Measurements from ENCODE around the gene TNMD. TPM values are rescaled to one million over a fixed set of nuclear protein-coding genes. Genes with fewer than 3 reads are reported as not detected.

TNMD gene
- total RNA-seq, 1 donor from 2014 or later: not detected

DNA sequence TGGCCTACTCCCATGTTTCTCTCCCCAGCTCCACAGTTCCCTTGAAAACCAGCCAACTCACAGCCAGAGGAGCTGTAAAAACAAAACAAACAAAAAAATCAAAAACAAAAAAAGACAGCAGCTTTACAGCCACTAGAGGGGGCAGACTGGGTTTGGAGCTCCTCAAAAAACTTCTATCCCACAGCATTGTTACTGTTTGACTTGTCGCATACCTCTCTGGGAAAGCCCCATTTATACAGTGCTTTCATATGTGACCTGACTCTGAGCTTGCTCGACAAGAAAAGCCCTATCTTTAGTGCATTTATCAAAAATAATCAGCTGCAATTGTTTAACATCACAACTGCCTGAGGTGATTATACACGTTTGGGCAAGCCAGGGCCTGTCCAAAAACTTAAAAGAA lies 30.3 kb downstream of the TNMD start:
- H3K9me3 Mint-ChIP-seq: no peaks in the 10 kb centered on the region
- H3K4me1 Mint-ChIP-seq (ENCODE audit: low read depth): no peaks in the 10 kb centered on the region
- no peak overlapping the region for H3K27ac Mint-ChIP-seq
- H3K27me3 Mint-ChIP-seq (ENCODE audit: low read depth): peaks cover 13% of the 10 kb centered on the region
- DNase-seq (ENCODE audit: low spot score): no peak
- no peak overlapping the region for H3K4me3 Mint-ChIP-seq (ENCODE audit: low read depth)
- intact Hi-C loops (cut with micrococcal nuclease): no loop called here
- H3K36me3 Mint-ChIP-seq (ENCODE audit: low read depth): no peaks in the 10 kb centered on the region

DNA sequence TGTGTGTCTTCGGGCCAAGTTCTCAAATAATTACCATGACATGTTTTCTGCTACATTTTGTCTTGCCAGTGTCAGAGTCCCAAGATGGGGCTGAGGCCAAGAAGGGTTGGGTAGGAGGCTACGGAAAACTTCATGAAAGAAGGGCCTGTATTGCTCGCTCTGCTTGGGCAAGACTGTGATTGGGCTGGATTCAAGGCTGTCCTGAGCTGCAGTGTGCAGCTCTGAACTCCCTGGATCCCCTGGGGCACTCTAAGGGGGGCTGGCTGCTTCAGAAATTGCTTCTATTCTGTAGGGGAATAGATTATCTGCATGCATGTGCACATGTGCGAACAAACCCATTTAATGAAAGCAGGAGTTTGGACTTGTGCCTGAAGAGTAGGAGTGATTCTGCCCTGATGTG lies 38.3 kb downstream of the TNMD start:
- no peak overlapping the region for H3K4me3 Mint-ChIP-seq (ENCODE audit: low read depth)
- H3K9me3 Mint-ChIP-seq: no peaks in the 10 kb centered on the region
- peaks cover 9% of the 10 kb centered on the region for H3K4me1 Mint-ChIP-seq (ENCODE audit: low read depth)
- no peak overlapping the region for H3K27ac Mint-ChIP-seq
- intact Hi-C loops (cut with micrococcal nuclease): no loop called here
- no peak for DNase-seq (ENCODE audit: low spot score)
- H3K27me3 Mint-ChIP-seq (ENCODE audit: low read depth): peaks cover 8% of the 10 kb centered on the region
- no peaks in the 10 kb centered on the region for H3K36me3 Mint-ChIP-seq (ENCODE audit: low read depth)

GRCh38 chrX:100625985-100626491 lies 41.3 kb downstream of the TNMD start:
- intact Hi-C loops (cut with micrococcal nuclease): no loop called here

GRCh38 chrX:100635040-100635439 lies 50.3 kb downstream of the TNMD start:
- H3K36me3 Mint-ChIP-seq (ENCODE audit: low read depth): no peaks in the 10 kb centered on the region
- intact Hi-C loops (cut with micrococcal nuclease): no loop called here

More at GRCh38 chrX:100625985-100626491, 41.3 kb downstream of the TNMD start:
- Mint-ChIP-seq H3K27me3 (ENCODE audit: low read depth) (peaks cover 19% of the 10 kb centered on the region), H3K9me3 (no peaks in the 10 kb centered on the region), H3K36me3 (ENCODE audit: low read depth) (no peaks in the 10 kb centered on the region), H3K27ac (no peak overlapping the region), H3K4me1 (ENCODE audit: low read depth) (peaks cover 9% of the 10 kb centered on the region), H3K4me3 (ENCODE audit: low read depth) (no peak overlapping the region)
- DNase-seq (ENCODE audit: low spot score): no peak

GRCh38 chrX:100635989-100636320 lies 51.2 kb downstream of the TNMD start:
- Mint-ChIP-seq H3K27ac (no peak overlapping the region), H3K4me3 (ENCODE audit: low read depth) (no peak overlapping the region)

More at GRCh38 chrX:100635040-100635439, 50.3 kb downstream of the TNMD start:
- Mint-ChIP-seq H3K4me1 (ENCODE audit: low read depth) (peaks cover 4% of the 10 kb centered on the region), H3K27me3 (ENCODE audit: low read depth) (peaks cover 37% of the 10 kb centered on the region), H3K27ac (no peak overlapping the region), H3K4me3 (ENCODE audit: low read depth) (no peak overlapping the region), H3K9me3 (no peaks in the 10 kb centered on the region)
- DNase-seq (ENCODE audit: low spot score): no peak

GRCh38 chrX:100636321-100636991 lies 51.7 kb downstream of the TNMD start, which contains the start of gene TSPAN6:
TSPAN6 (minus strand) TSS chrX:100636806; CDS start chrX:100636694, 112 bp downstream.
- Mint-ChIP-seq H3K36me3 (ENCODE audit: low read depth) (no peaks in the 10 kb centered on the region), H3K4me3 (ENCODE audit: low read depth) (peak within 1 kb of the TSS; percentile 84), H3K27ac (no peak within 1 kb of the TSS), H3K27me3 (ENCODE audit: low read depth) (peaks cover 33% of the 10 kb centered on the region), H3K9me3 (no peaks in the 10 kb centered on the region), H3K4me1 (ENCODE audit: low read depth) (peaks cover 4% of the 10 kb centered on the region)
- DNase-seq (ENCODE audit: low spot score): peak; percentile 43
- intact Hi-C loops (cut with micrococcal nuclease): loop anchor here (2.0 kb wide), 1 partner anchor 124 kb away; no protein-coding TSS in a partner anchor

More at GRCh38 chrX:100635989-100636320, 51.2 kb downstream of the TNMD start:
- intact Hi-C loops (cut with micrococcal nuclease): loop anchor here (2.0 kb wide), 1 partner anchor 123 kb away; no protein-coding TSS in a partner anchor
- peaks cover 33% of the 10 kb centered on the region for H3K27me3 Mint-ChIP-seq (ENCODE audit: low read depth)
- H3K9me3 Mint-ChIP-seq: no peaks in the 10 kb centered on the region
- H3K36me3 Mint-ChIP-seq (ENCODE audit: low read depth): no peaks in the 10 kb centered on the region
- no peak for DNase-seq (ENCODE audit: low spot score)
- peaks cover 4% of the 10 kb centered on the region for H3K4me1 Mint-ChIP-seq (ENCODE audit: low read depth)

DNA sequence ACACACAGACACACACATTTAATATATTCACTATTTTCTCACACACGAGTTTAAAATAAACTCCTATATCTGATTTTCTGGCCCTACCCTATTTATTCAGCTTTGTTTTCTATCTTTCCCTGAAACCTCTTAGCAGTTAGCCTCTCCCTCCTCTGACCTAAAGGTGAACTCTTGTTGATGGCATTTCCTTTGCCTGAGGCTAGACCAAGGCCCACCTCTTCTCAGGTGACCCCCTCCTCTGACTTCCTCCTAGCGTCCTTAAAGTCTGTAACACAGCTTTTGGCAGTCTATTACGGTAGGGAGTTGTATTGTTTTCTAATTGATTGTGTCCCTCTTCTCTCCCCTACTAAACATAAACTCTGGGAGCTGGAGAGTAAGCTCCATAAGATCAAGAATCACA lies 57.6 kb downstream of the TNMD start:
- no peak for DNase-seq (ENCODE audit: low spot score)
- Mint-ChIP-seq H3K27me3 (ENCODE audit: low read depth) (peaks cover 17% of the 10 kb centered on the region), H3K4me1 (ENCODE audit: low read depth) (no peaks in the 10 kb centered on the region), H3K9me3 (no peaks in the 10 kb centered on the region), H3K4me3 (ENCODE audit: low read depth) (no peak overlapping the region), H3K36me3 (ENCODE audit: low read depth) (no peaks in the 10 kb centered on the region), H3K27ac (no peak overlapping the region)
- intact Hi-C loops (cut with micrococcal nuclease): no loop called here

GRCh38 chrX:100643212-100643611 lies 58.5 kb downstream of the TNMD start:
- Mint-ChIP-seq H3K27me3 (ENCODE audit: low read depth) (peaks cover 13% of the 10 kb centered on the region), H3K36me3 (ENCODE audit: low read depth) (no peaks in the 10 kb centered on the region)
- intact Hi-C loops (cut with micrococcal nuclease): no loop called here

DNA sequence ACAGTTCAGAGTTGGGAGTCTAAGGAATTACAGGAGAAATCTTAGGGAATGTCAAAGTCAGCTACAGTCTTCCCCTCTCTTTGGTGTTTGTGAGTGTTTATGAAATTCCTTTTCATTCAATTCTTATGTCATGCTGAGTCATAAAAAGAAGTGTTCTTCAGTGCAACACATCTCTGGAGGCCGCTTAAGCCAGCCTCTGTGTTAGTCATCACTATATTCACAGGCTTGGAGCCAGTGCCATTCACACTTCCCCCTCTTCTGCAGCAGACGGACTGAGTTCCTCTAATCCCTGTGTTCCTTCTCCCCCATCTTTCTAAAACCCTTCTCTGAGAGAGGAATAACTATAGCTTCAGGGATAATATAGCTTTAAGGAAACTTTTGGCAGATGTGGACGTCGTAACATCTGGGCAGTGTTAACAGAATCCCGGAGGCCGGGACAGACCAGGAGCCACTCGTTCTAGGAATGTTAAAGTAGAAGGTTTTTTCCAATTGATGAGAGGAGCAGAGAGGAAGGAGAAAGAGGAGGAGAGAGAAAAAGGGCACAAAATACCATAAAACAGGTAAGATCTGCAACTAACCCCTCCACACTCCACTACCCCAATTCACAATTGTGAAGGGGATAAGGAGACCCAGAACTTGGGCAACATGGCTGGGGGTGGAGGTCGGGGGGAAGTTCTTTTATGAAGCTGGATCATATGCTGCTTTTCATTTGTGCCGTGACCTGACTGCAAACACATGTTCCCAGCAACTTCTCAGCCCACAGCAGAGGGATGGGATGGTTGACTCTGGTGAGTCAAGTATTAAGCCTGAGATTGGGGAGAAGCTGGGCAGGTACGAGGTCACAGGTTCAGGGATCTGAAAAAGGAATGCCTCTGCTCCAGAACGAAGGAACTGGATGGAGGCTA lies 59.5 kb downstream of the TNMD start, which contains the start of gene SRPX2:
SRPX2 (plus strand) TSS at position 244 of the 905 bp plus-strand sequence. CDS start 2,124 bp downstream, outside the sequence.
- no peak within 1 kb of the TSS for H3K4me3 Mint-ChIP-seq (ENCODE audit: low read depth)
- no peak for DNase-seq (ENCODE audit: low spot score)
- intact Hi-C loops (cut with micrococcal nuclease): no loop called here
- H3K36me3 Mint-ChIP-seq (ENCODE audit: low read depth): no peaks in the 10 kb centered on the region
- peaks cover 11% of the 10 kb centered on the region for H3K27me3 Mint-ChIP-seq (ENCODE audit: low read depth)
- no peaks in the 10 kb centered on the region for H3K9me3 Mint-ChIP-seq
- no peaks in the 10 kb centered on the region for H3K4me1 Mint-ChIP-seq (ENCODE audit: low read depth)
- H3K27ac Mint-ChIP-seq: no peak within 1 kb of the TSS

More at GRCh38 chrX:100643212-100643611, 58.5 kb downstream of the TNMD start:
- no peak overlapping the region for H3K4me3 Mint-ChIP-seq (ENCODE audit: low read depth)
- H3K27ac Mint-ChIP-seq: no peak overlapping the region
- H3K9me3 Mint-ChIP-seq: no peaks in the 10 kb centered on the region
- DNase-seq (ENCODE audit: low spot score): no peak
- no peaks in the 10 kb centered on the region for H3K4me1 Mint-ChIP-seq (ENCODE audit: low read depth)

DNA sequence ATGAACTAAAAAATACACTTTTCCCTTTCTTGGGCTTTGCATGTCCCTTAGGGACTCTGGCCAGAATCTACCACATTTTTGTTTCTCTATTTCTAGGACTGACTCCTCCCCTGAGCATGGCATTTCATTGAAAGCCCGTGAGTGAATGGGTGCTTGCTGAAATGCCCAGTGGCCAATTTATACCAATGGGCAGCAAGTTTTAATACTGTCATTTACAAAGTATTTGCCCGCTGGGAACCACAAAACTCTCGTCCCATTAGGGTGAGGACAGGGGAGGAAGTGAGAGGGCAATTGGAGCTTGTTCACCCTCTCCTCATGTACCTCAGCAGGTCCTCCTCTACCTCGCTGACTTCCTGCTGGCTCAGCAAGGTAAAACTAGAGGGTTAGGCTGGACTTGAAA lies 60.4 kb downstream of the TNMD start:
- H3K9me3 Mint-ChIP-seq: no peaks in the 10 kb centered on the region
- DNase-seq (ENCODE audit: low spot score): no peak
- intact Hi-C loops (cut with micrococcal nuclease): no loop called here
- no peak overlapping the region for H3K27ac Mint-ChIP-seq
- H3K4me1 Mint-ChIP-seq (ENCODE audit: low read depth): no peaks in the 10 kb centered on the region
- H3K27me3 Mint-ChIP-seq (ENCODE audit: low read depth): peaks cover 4% of the 10 kb centered on the region
- no peak overlapping the region for H3K4me3 Mint-ChIP-seq (ENCODE audit: low read depth)
- H3K36me3 Mint-ChIP-seq (ENCODE audit: low read depth): no peaks in the 10 kb centered on the region

DNA sequence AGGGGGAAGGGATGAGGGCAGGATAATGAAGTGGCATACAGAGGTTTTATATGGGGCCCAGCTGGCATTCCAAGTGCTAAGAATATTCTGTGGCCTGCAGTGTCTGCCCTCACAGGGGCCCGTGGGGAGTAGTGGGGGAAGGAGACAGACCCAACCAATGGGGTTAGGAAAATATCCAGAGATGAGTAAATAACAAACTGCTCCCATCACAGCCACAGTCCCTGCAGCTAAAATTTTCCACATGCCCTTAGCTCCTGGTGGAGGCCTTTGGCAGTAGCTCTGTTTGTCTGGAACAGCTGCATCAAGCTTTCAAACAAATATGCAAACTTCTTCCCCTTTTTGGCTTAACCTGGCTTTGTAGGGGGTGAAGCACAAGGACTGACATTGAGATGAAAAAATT lies 62.4 kb downstream of the TNMD start:
- no peak for DNase-seq (ENCODE audit: low spot score)
- Mint-ChIP-seq H3K27me3 (ENCODE audit: low read depth) (peaks cover 4% of the 10 kb centered on the region), H3K36me3 (ENCODE audit: low read depth) (no peaks in the 10 kb centered on the region), H3K4me3 (ENCODE audit: low read depth) (no peak overlapping the region), H3K4me1 (ENCODE audit: low read depth) (no peaks in the 10 kb centered on the region), H3K27ac (no peak overlapping the region), H3K9me3 (no peaks in the 10 kb centered on the region)
- intact Hi-C loops (cut with micrococcal nuclease): no loop called here

- Mint-ChIP-seq H3K4me3 (ENCODE audit: low read depth) (no peak overlapping the region), H3K27ac (no peak overlapping the region), H3K36me3 (ENCODE audit: low read depth) (no peaks in the 10 kb centered on the region), H3K9me3 (no peaks in the 10 kb centered on the region), H3K4me1 (ENCODE audit: low read depth) (no peaks in the 10 kb centered on the region), H3K27me3 (ENCODE audit: low read depth) (peaks cover 4% of the 10 kb centered on the region)
- no peak for DNase-seq (ENCODE audit: low spot score)
- intact Hi-C loops (cut with micrococcal nuclease): no loop called here
These were observed 63.0 kb downstream of the TNMD start for GRCh38 chrX:100647739-100648138.

Measured in activated T-helper 2 cell treated with anti-CD3 and anti-CD28 coated beads, Interferon-gamma antibody, Interleukin-2, Interleukin-4, amounts not matched to agents 10 μg/mL and 5 μg/mL and 100 μg/mL, durations not matched to agents 14 hours and 24 hours and 36 hours (primary cell).